GM12892 (cell line): Measurements from ENCODE around the gene CYP27C1.

ENCODE experiments used
- POLR2A ChIP-seq: IDR thresholded peaks from 2 replicates; pipeline ENCODE4 v1.6.1; 2011; ENCODE audit warnings: low read depth, low read length, control low read depth
- POLR2AphosphoS5 ChIP-seq: IDR thresholded peaks from 2 replicates; pipeline ENCODE4 v1.6.1; 2011; ENCODE audit warnings: low read depth, low read length, control low read depth

DNA sequence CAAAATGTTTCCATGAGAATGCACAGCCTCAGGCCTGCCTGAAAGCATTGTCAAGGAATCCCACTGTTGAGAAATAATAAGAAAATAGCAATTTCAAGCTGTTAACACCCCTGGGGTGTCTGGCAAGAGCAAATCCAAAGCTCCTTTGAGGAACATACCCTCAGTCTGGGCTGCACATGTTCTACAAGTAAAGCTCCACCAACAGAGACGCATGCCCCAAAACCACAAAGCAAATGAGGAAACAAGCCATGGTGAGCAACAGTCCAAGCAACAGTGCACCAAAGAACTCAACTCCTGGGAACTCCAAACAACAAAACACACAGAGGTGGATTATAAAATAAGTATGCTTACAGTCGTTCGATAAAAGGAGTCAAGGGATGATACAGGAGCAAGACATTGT lies 40.3 kb downstream of the CYP27C1 start:
- TF ChIP-seq POLR2A: no peak
- no peak for TF ChIP-seq POLR2AphosphoS5
